ENCODE results near the gene SLC25A19. TPM values are rescaled to one million over a fixed set of nuclear protein-coding genes. Genes with fewer than 3 reads are reported as not detected.

The SLC25A19 gene
- total and polyA plus RNA-seq, 2 experiments from 2014 or later, result 12.2 to 13.2 TPM

GRCh38 chr17:75266316-75267152, 22.7 kb downstream of the SLC25A19 start:
- Histone ChIP-seq H3K4me1 (ENCODE audit: low read depth) (peaks cover 6% of the 10 kb centered on the region), H3K36me3 (peaks cover 9% of the 10 kb centered on the region), H3K27me3 (no peaks in the 10 kb centered on the region), H3K9me3 (ENCODE audit: low read depth) (no peaks in the 10 kb centered on the region), H3K4me3 (no peak overlapping the region), H3K27ac (peak overlapping the region; percentile 53)
- no peak for TF ChIP-seq CTCF (IDR thresholded peaks at IDR 0.05; ENCODE audit: low read depth, low read length)
- DNase-seq (ENCODE audit: low read depth in 1 of 2, low spot score in 1 of 2), result no peak

- no peak overlapping the region for H3K27ac ChIP-seq
These were observed 23.5 kb downstream of the SLC25A19 start for GRCh38 chr17:75265614-75266315.

GRCh38 chr17:75263055-75263454, 26.2 kb downstream of the SLC25A19 start:
- Histone ChIP-seq H3K4me1 (ENCODE audit: low read depth) (peaks cover 14% of the 10 kb centered on the region), H3K27me3 (no peaks in the 10 kb centered on the region), H3K27ac (peak overlapping the region; percentile 99), H3K9me3 (ENCODE audit: low read depth) (no peaks in the 10 kb centered on the region), H3K36me3 (peaks cover 9% of the 10 kb centered on the region), H3K4me3 (peak overlapping the region; percentile 91)
- TF ChIP-seq CTCF (IDR thresholded peaks at IDR 0.05; ENCODE audit: low read depth, low read length), result no peak
- no peak for DNase-seq (ENCODE audit: low read depth in 1 of 2, low spot score in 1 of 2)

More at GRCh38 chr17:75265614-75266315, 23.5 kb downstream of the SLC25A19 start:
- Histone ChIP-seq H3K9me3 (ENCODE audit: low read depth) (no peaks in the 10 kb centered on the region), H3K4me1 (ENCODE audit: low read depth) (peaks cover 6% of the 10 kb centered on the region), H3K27me3 (no peaks in the 10 kb centered on the region), H3K4me3 (no peak overlapping the region), H3K36me3 (peaks cover 9% of the 10 kb centered on the region)
- DNase-seq (ENCODE audit: low read depth in 1 of 2, low spot score in 1 of 2), result no peak
- TF ChIP-seq CTCF (IDR thresholded peaks at IDR 0.05; ENCODE audit: low read depth, low read length), result no peak

- TF ChIP-seq CTCF (IDR thresholded peaks at IDR 0.05; ENCODE audit: low read depth, low read length), result no peak
- H3K27ac ChIP-seq, result peak overlapping the region; percentile 99
- peak overlapping the region; percentile 91 for H3K4me3 ChIP-seq
- H3K9me3 ChIP-seq (ENCODE audit: low read depth), result no peaks in the 10 kb centered on the region
- peak in 1 of 2 donors; percentile 35 for DNase-seq (ENCODE audit: low read depth in 1 of 2, low spot score in 1 of 2)
- peaks cover 14% of the 10 kb centered on the region for H3K4me1 ChIP-seq (ENCODE audit: low read depth)
- H3K36me3 ChIP-seq, result peaks cover 9% of the 10 kb centered on the region
- no peaks in the 10 kb centered on the region for H3K27me3 ChIP-seq
These were observed 27.1 kb downstream of the SLC25A19 start for GRCh38 chr17:75262112-75262606.

GRCh38 chr17:75261336-75262111, 27.7 kb downstream of the SLC25A19 start, which contains the start of the genes GGA3 and MRPS7:
Gene GGA3 (minus strand): TSS chr17:75261606. CDS start chr17:75261587, 19 bp downstream.
Gene MRPS7 (plus strand): TSS chr17:75261879. CDS start chr17:75261901, 22 bp downstream.
- no peaks in the 10 kb centered on the region for H3K9me3 ChIP-seq (ENCODE audit: low read depth)
- no peak for TF ChIP-seq CTCF (IDR thresholded peaks at IDR 0.05; ENCODE audit: low read depth, low read length)

More at GRCh38 chr17:75261336-75262111, 27.7 kb downstream of the SLC25A19 start, which contains the start of the genes GGA3 and MRPS7:
- DNase-seq (ENCODE audit: low read depth in 1 of 2, low spot score in 1 of 2), result peak; percentile 95 to 96
- Histone ChIP-seq H3K4me1 (ENCODE audit: low read depth) (peaks cover 14% of the 10 kb centered on the region), H3K4me3 (peak within 1 kb of the TSS; percentile 91), H3K27me3 (no peaks in the 10 kb centered on the region), H3K36me3 (peaks cover 9% of the 10 kb centered on the region), H3K27ac (peak within 1 kb of the TSS; percentile 99)

Measured in cardiac muscle cell (in vitro differentiated cells and primary cell).